A673 (cell line): ENCODE data around the gene SH3TC1.

Experiments
- EZH2 ChIP-seq: fragments of 200-600 bp; sonication (generic); IDR thresholded peaks from 2 replicates; pipeline ENCODE4 v1.6.1; 2017; ENCODE audit warnings: borderline replicate concordance, low read depth, mild to moderate bottlenecking, mixed read lengths, antibody characterized with exemption, low read length; ENCODE audit not compliant: poor library complexity, severe bottlenecking
- TF ChIP-seq, protein P1 (sequence below): fragments of 300-800, 200-600 bp; sonication (generic); conservative IDR thresholded peaks from 2 replicates; pipeline ENCODE4 v1.5.1; 2017; ENCODE audit warnings: low read depth, mild to moderate bottlenecking, antibody characterized with exemption, low read length, moderate library complexity, mixed read lengths

- TF ChIP-seq, protein P1, sequence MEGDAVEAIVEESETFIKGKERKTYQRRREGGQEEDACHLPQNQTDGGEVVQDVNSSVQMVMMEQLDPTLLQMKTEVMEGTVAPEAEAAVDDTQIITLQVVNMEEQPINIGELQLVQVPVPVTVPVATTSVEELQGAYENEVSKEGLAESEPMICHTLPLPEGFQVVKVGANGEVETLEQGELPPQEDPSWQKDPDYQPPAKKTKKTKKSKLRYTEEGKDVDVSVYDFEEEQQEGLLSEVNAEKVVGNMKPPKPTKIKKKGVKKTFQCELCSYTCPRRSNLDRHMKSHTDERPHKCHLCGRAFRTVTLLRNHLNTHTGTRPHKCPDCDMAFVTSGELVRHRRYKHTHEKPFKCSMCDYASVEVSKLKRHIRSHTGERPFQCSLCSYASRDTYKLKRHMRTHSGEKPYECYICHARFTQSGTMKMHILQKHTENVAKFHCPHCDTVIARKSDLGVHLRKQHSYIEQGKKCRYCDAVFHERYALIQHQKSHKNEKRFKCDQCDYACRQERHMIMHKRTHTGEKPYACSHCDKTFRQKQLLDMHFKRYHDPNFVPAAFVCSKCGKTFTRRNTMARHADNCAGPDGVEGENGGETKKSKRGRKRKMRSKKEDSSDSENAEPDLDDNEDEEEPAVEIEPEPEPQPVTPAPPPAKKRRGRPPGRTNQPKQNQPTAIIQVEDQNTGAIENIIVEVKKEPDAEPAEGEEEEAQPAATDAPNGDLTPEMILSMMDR: no peak
- TF ChIP-seq EZH2: no peak
Observed at GRCh38 chr4:8227771-8228318, 28.8 kb downstream of the SH3TC1 start.
